GM23338 (cell line): ENCODE measurements around the gene PARP6. TPM values are rescaled to one million over a fixed set of nuclear protein-coding genes. Genes with fewer than 3 reads are reported as not detected.

Experiments
- ATAC-seq: fragments of 200-7000 bp; cut with Tn5 transposase; 3 replicates; pipeline ENCODE4 v1.9.1; 2020
- DNase-seq: peaks from one replicate; pipeline ENCODE4 v3.0.0-alpha.2; 2015; ENCODE audit warnings: low spot score
- H2AFZ ChIP-seq: fragments of 200-600 bp; sonication (generic); 2 replicates; pipeline ENCODE4 v1.8.0; 2016; ENCODE audit warnings: antibody characterized with exemption, mild to moderate bottlenecking, moderate library complexity
- H3F3A ChIP-seq: fragments of 200-600 bp; sonication (generic); replicated peaks from 2 replicates; pipeline ENCODE4 v1.8.0; 2017; ENCODE audit warnings: antibody characterized with exemption, mixed run types, low read depth
- H3K27ac ChIP-seq: fragments of 200-600 bp; sonication (generic); 2 replicates; pipeline ENCODE4 v1.6.1; 2016; ENCODE audit warnings: low read depth
- H3K27me3 ChIP-seq: fragments of 200-600 bp; sonication (generic); 2 replicates; pipeline ENCODE4 v1.8.0; 2016; ENCODE audit warnings: mild to moderate bottlenecking, mixed run types, moderate library complexity; ENCODE audit not compliant: insufficient read depth
- H3K36me3 ChIP-seq: fragments of 200-600 bp; sonication (generic); 2 replicates; pipeline ENCODE4 v1.8.0; 2016; ENCODE audit warnings: mild to moderate bottlenecking; ENCODE audit not compliant: insufficient read depth
- H3K4me1 ChIP-seq: fragments of 200-600 bp; sonication (generic); 2 replicates; pipeline ENCODE4 v1.8.0; 2016; ENCODE audit warnings: mild to moderate bottlenecking, moderate library complexity; ENCODE audit not compliant: insufficient read depth
- H3K4me2 ChIP-seq: fragments of 200-600 bp; sonication (generic); 2 replicates; pipeline ENCODE4 v1.7.1; 2017; ENCODE audit warnings: mixed run types
- H3K4me3 ChIP-seq: fragments of 200-600 bp; sonication (generic); 2 replicates; pipeline ENCODE4 v1.6.1; 2016; ENCODE audit warnings: mixed run types
- H3K79me2 ChIP-seq: fragments of 200-600 bp; sonication (generic); replicated peaks from 2 replicates; pipeline ENCODE4 v1.8.0; 2017; ENCODE audit warnings: mild to moderate bottlenecking; ENCODE audit not compliant: insufficient read depth
- H3K9me2 ChIP-seq: fragments of 200-600 bp; sonication (generic); 2 replicates; pipeline ENCODE4 v1.8.0; 2017; ENCODE audit not compliant: insufficient read depth
- H4K20me1 ChIP-seq: fragments of 200-600 bp; sonication (generic); replicated peaks from 2 replicates; pipeline ENCODE4 v1.8.0; 2017; ENCODE audit warnings: mild to moderate bottlenecking; ENCODE audit not compliant: insufficient read depth
- H3K27ac Mint-ChIP-seq: 2 replicates; pipeline ENCODE4 v1.8.0; 2020; ENCODE audit warnings: inconsistent platforms, mild to moderate bottlenecking, moderate library complexity, mixed read lengths
- H3K27me3 Mint-ChIP-seq: 3 replicates; pipeline ENCODE4 v1.8.0; 2022; ENCODE audit warnings: low read depth, mild to moderate bottlenecking, moderate library complexity, mixed read lengths, inconsistent platforms; ENCODE audit not compliant: insufficient read depth, poor library complexity
- H3K36me3 Mint-ChIP-seq: 3 replicates; pipeline ENCODE4 v1.8.0; 2021; ENCODE audit warnings: low read depth, mild to moderate bottlenecking, inconsistent platforms, moderate library complexity, mixed read lengths
- H3K4me1 Mint-ChIP-seq: 3 replicates; pipeline ENCODE4 v1.8.0; 2020; ENCODE audit warnings: mild to moderate bottlenecking, inconsistent platforms, mixed read lengths
- H3K4me3 Mint-ChIP-seq: 3 replicates; pipeline ENCODE4 v1.8.0; 2021; ENCODE audit warnings: moderate library complexity, mild to moderate bottlenecking, inconsistent platforms, mixed read lengths
- H3K9me3 Mint-ChIP-seq: 3 replicates; pipeline ENCODE4 v1.8.0; 2020; ENCODE audit warnings: moderate library complexity, mild to moderate bottlenecking, inconsistent platforms, mixed read lengths
- CREB1 ChIP-seq: fragments of 250-450 bp; sonication (Bioruptor Pico); IDR thresholded peaks from 2 replicates; pipeline ENCODE4 v1.5.0; 2020; ENCODE audit warnings: low read depth, mild to moderate bottlenecking, moderate library complexity
- CTCF ChIP-seq, 2 experiments: fragments of 200-600 bp in 1 of 2; sonication (generic) in 1 of 2; conservative IDR thresholded peaks; 2 replicates each; pipeline versions ENCODE4 v1.5.1 to v1.6.1; 2016 to 2017; ENCODE audit warnings: antibody characterized with exemption in 2 of 2, low read depth in 2 of 2, mild to moderate bottlenecking in 2 of 2, moderate library complexity in 1 of 2
- EZH2 ChIP-seq: fragments of 200-600 bp; sonication (generic); IDR thresholded peaks from one replicate; pipeline ENCODE4 v1.8.0; 2017; ENCODE audit warnings: antibody characterized with exemption, mild to moderate bottlenecking, low read depth; ENCODE audit not compliant: unreplicated experiment
- EZH2phosphoT487 ChIP-seq: fragments of 200-600 bp; sonication (generic); IDR thresholded peaks from one replicate; pipeline ENCODE4 v1.8.1; 2018; ENCODE audit warnings: antibody characterized with exemption; ENCODE audit not compliant: unreplicated experiment
- JUNB ChIP-seq: IDR thresholded peaks from one replicate; pipeline ENCODE4 v1.6.1; 2016; ENCODE audit warnings: antibody characterized with exemption; ENCODE audit not compliant: unreplicated experiment
- NANOG ChIP-seq: IDR thresholded peaks from 2 replicates; pipeline ENCODE4 v1.6.1; 2016; ENCODE audit warnings: antibody characterized with exemption, borderline replicate concordance
- POLR2AphosphoS5 ChIP-seq: IDR thresholded peaks from 2 replicates; pipeline ENCODE4 v1.6.1; 2016; ENCODE audit warnings: antibody characterized with exemption, low read depth
- REST ChIP-seq: IDR thresholded peaks from one replicate; pipeline ENCODE4 v1.6.1; 2018; ENCODE audit warnings: antibody characterized with exemption; ENCODE audit not compliant: unreplicated experiment
- STAT1 ChIP-seq: IDR thresholded peaks from one replicate; pipeline ENCODE4 v1.6.1; 2016; ENCODE audit warnings: antibody characterized with exemption; ENCODE audit not compliant: unreplicated experiment
- ZNF114 ChIP-seq: fragments of 250-450 bp; sonication (Bioruptor Pico); IDR thresholded peaks from 2 replicates; pipeline ENCODE4 v1.5.0; 2020; ENCODE audit warnings: mild to moderate bottlenecking, moderate library complexity
- ZNF331 ChIP-seq: fragments of 250-450 bp; sonication (Bioruptor Pico); IDR thresholded peaks from 2 replicates; pipeline ENCODE4 v1.5.0; 2020; ENCODE audit warnings: low read depth, mild to moderate bottlenecking, moderate library complexity
- polyA plus RNA-seq: library from polyadenylated mRNA; unstranded; fragments of >200 nt; fragmentation: Nextera tagmentation; extraction: Ambion mirVana; gene quantifications from 2 replicates; pipeline ENCODE4 v1.2.1, GENCODE V29; 2016
- total RNA-seq: library from RNA; depleted of rRNA; stranded (reverse); fragments of >200 nt; shearing (Covaris generic); gene quantifications from 2 replicates; pipeline ENCODE4 v1.2.3, GENCODE V29; 2014
- TF ChIP-seq, protein P1 (sequence below): fragments of 250-450 bp; sonication (Bioruptor Pico); IDR thresholded peaks from 2 replicates; pipeline ENCODE4 v1.5.0; 2020; ENCODE audit warnings: mild to moderate bottlenecking, moderate library complexity
- TF ChIP-seq, protein P2 (sequence below): IDR thresholded peaks from 2 replicates; pipeline ENCODE4 v1.6.1; 2016; ENCODE audit warnings: antibody characterized with exemption

The PARP6 gene
- total and polyA plus RNA-seq, 2 experiments from 2014 or later: 27.6 to 28.1 TPM

DNA sequence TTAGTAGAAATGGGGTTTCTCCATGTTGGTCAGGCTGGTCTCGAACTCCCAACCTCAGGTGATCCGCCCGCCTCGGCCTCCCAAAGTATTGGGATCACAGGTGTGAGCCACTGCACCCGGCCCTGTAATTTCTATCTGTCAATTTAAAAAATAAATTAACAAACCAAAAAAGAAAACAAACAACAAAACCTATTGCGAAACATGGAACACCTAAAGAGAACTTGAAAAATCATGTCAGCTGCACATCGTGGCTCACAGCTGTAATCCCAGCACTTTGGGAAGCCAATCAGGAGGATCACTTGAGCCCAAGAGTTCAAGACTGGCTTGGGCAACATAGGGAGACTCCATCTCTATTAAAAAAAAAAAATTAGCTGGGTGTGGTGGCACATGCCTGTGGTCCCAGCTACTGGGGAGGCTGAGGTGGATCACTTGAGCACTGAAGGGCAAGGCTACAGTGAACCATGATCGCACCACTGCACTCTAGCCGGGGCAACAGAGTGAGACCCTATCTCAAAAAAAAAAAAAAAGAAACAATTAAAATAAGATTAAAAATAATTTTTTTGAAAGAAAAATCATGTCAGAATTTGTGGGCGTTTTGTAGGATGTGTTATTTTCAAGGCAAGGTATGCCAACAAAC, 19.6 kb downstream of the PARP6 start:
- Histone ChIP-seq H3K27me3 (no peaks in the 10 kb centered on the region), H4K20me1 (peaks cover 5% of the 10 kb centered on the region; the same call in 1 of the 2 replicates), H3K27ac (no peak overlapping the region), H2AFZ (no peak overlapping the region), H3K36me3 (peaks cover 69% of the 10 kb centered on the region), H3K79me2 (no peaks in the 10 kb centered on the region), H3K9me2 (no peaks in the 10 kb centered on the region), H3K4me2 (no peak overlapping the region), H3K4me1 (no peaks in the 10 kb centered on the region), H3F3A (no peaks in the 10 kb centered on the region), H3K4me3 (no peak overlapping the region)
- Mint-ChIP-seq H3K9me3 (no peaks in the 10 kb centered on the region), H3K27ac (no peak overlapping the region), H3K27me3 (peaks cover 6% of the 10 kb centered on the region), H3K4me3 (no peak overlapping the region), H3K4me1 (no peaks in the 10 kb centered on the region), H3K36me3 (peaks cover 73% of the 10 kb centered on the region)
- no peak for DNase-seq
- TF ChIP-seq ZNF114 (CRISPR knock-in tag): no peak
- TF ChIP-seq CREB1: no peak
- no peak for TF ChIP-seq NANOG
- no peak for TF ChIP-seq JUNB
- TF ChIP-seq ZNF331: no peak
- TF ChIP-seq, protein P1, sequence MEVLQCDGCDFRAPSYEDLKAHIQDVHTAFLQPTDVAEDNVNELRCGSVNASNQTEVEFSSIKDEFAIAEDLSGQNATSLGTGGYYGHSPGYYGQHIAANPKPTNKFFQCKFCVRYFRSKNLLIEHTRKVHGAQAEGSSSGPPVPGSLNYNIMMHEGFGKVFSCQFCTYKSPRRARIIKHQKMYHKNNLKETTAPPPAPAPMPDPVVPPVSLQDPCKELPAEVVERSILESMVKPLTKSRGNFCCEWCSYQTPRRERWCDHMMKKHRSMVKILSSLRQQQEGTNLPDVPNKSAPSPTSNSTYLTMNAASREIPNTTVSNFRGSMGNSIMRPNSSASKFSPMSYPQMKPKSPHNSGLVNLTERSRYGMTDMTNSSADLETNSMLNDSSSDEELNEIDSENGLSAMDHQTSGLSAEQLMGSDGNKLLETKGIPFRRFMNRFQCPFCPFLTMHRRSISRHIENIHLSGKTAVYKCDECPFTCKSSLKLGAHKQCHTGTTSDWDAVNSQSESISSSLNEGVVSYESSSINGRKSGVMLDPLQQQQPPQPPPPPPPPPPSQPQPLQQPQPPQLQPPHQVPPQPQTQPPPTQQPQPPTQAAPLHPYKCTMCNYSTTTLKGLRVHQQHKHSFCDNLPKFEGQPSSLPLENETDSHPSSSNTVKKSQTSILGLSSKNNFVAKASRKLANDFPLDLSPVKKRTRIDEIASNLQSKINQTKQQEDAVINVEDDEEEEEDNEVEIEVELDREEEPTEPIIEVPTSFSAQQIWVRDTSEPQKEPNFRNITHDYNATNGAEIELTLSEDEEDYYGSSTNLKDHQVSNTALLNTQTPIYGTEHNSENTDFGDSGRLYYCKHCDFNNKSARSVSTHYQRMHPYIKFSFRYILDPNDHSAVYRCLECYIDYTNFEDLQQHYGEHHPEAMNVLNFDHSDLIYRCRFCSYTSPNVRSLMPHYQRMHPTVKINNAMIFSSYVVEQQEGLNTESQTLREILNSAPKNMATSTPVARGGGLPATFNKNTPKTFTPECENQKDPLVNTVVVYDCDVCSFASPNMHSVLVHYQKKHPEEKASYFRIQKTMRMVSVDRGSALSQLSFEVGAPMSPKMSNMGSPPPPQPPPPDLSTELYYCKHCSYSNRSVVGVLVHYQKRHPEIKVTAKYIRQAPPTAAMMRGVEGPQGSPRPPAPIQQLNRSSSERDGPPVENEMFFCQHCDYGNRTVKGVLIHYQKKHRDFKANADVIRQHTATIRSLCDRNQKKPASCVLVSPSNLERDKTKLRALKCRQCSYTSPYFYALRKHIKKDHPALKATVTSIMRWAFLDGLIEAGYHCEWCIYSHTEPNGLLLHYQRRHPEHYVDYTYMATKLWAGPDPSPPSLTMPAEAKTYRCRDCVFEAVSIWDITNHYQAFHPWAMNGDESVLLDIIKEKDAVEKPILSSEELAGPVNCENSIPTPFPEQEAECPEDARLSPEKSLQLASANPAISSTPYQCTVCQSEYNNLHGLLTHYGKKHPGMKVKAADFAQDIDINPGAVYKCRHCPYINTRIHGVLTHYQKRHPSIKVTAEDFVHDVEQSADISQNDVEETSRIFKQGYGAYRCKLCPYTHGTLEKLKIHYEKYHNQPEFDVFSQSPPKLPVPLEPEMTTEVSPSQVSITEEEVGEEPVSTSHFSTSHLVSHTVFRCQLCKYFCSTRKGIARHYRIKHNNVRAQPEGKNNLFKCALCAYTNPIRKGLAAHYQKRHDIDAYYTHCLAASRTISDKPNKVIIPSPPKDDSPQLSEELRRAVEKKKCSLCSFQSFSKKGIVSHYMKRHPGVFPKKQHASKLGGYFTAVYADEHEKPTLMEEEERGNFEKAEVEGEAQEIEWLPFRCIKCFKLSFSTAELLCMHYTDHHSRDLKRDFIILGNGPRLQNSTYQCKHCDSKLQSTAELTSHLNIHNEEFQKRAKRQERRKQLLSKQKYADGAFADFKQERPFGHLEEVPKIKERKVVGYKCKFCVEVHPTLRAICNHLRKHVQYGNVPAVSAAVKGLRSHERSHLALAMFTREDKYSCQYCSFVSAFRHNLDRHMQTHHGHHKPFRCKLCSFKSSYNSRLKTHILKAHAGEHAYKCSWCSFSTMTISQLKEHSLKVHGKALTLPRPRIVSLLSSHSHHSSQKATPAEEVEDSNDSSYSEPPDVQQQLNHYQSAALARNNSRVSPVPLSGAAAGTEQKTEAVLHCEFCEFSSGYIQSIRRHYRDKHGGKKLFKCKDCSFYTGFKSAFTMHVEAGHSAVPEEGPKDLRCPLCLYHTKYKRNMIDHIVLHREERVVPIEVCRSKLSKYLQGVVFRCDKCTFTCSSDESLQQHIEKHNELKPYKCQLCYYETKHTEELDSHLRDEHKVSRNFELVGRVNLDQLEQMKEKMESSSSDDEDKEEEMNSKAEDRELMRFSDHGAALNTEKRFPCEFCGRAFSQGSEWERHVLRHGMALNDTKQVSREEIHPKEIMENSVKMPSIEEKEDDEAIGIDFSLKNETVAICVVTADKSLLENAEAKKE (CRISPR knock-in tag): no peak
- TF ChIP-seq EZH2: no peak
- TF ChIP-seq EZH2phosphoT487: no peak
- no peak for TF ChIP-seq REST
- TF ChIP-seq POLR2AphosphoS5: no peak
- TF ChIP-seq, protein P2, sequence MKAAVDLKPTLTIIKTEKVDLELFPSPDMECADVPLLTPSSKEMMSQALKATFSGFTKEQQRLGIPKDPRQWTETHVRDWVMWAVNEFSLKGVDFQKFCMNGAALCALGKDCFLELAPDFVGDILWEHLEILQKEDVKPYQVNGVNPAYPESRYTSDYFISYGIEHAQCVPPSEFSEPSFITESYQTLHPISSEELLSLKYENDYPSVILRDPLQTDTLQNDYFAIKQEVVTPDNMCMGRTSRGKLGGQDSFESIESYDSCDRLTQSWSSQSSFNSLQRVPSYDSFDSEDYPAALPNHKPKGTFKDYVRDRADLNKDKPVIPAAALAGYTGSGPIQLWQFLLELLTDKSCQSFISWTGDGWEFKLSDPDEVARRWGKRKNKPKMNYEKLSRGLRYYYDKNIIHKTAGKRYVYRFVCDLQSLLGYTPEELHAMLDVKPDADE: no peak
- TF ChIP-seq CTCF (conservative IDR thresholded peaks at IDR 0.05; ENCODE audit: low read depth in 2 of 2): no peak
- TF ChIP-seq STAT1: no peak
- no peak for ATAC-seq
